GM12878 (cell line): Measurements from ENCODE around the gene ULK4. TPM values are rescaled to one million over a fixed set of nuclear protein-coding genes. Genes with fewer than 3 reads are reported as not detected.

Experiments
- ATAC-seq: fragments of 200-7000 bp; cut with Tn5 transposase; 3 replicates; pipeline ENCODE4 v1.9.1; 2020; ENCODE audit warnings: mild to moderate bottlenecking, moderate library complexity
- BruUV-seq: library from RNA; stranded (reverse); fragments of 400-500 nt; replicated peaks from 2 replicates; lab custom pipeline; 2021; lab: Mats Ljungman, UMichigan
- CTCF ChIA-PET: fragments of 300-600 bp; sonication (Branson Sonifier 250); formaldehyde crosslinking; extraction: SDS; loops from one replicate; lab custom pipeline; 2021; ENCODE audit warnings: inconsistent platforms; lab: Yijun Ruan, JAX
- POLR2A ChIA-PET: fragments of 350-600 bp; formaldehyde crosslinking; extraction: SDS; loops from one replicate; lab custom pipeline; 2021; ENCODE audit warnings: inconsistent platforms; lab: Charles Lee
- RAD21 ChIA-PET: fragments of 300-600 bp; sonication (Branson Sonifier 250); formaldehyde crosslinking; loops from one replicate; lab custom pipeline; 2023; ENCODE audit warnings: antibody characterized with exemption; ENCODE audit not compliant: unreplicated experiment; lab: Charles Lee
- SMC1A ChIA-PET: fragments of 300-600 bp; sonication (Branson Sonifier 250); formaldehyde crosslinking; loops from one replicate; lab custom pipeline; 2023; ENCODE audit not compliant: unreplicated experiment, uncharacterized antibody; lab: Charles Lee
- DNase-seq: peaks from one replicate; pipeline ENCODE4 v3.0.0-alpha.2; 2011; ENCODE audit warnings: low read depth, low spot score
- FAIRE-seq: peaks from 3 replicates; lab custom pipeline; 2011; peaks lifted over from hg19 to GRCh38; lab: Jason Lieb, UNC
- H2AFZ ChIP-seq: 2 replicates; pipeline ENCODE4 v1.6.0; 2011; ENCODE audit warnings: low read depth, low read length, control low read depth; ENCODE audit not compliant: control insufficient read depth
- H3K27ac ChIP-seq: 2 replicates; pipeline ENCODE4 v1.5.1; 2011; ENCODE audit warnings: control low read depth; ENCODE audit not compliant: control insufficient read depth, insufficient read depth
- H3K27me3 ChIP-seq, 2 experiments: replicated peaks in 1 of 2; 2 replicates each; pipeline versions ENCODE4 v1.6.0 to v1.6.1; 2011; ENCODE audit warnings: low read length in 1 of 2; ENCODE audit not compliant: control insufficient read depth in 2 of 2, insufficient read depth in 2 of 2
- H3K36me3 ChIP-seq, 2 experiments: 2 replicates each; pipeline ENCODE4 v1.5.1; 2011; ENCODE audit warnings: low read length in 1 of 2; ENCODE audit not compliant: control insufficient read depth in 2 of 2, insufficient read depth in 2 of 2
- H3K4me1 ChIP-seq: 2 replicates; pipeline ENCODE4 v1.6.1; 2011; ENCODE audit warnings: mild to moderate bottlenecking, low read length, moderate library complexity, mixed read lengths; ENCODE audit not compliant: control insufficient read depth, insufficient read depth
- H3K4me2 ChIP-seq: 2 replicates; pipeline ENCODE4 v1.6.0; 2011; ENCODE audit warnings: control low read depth; ENCODE audit not compliant: control insufficient read depth, insufficient read depth
- H3K4me3 ChIP-seq: fragments of 200-600 bp; sonication (generic); 2 replicates; pipeline ENCODE4 v1.5.1; 2016
- H3K79me2 ChIP-seq: 2 replicates; pipeline ENCODE4 v1.6.0; 2011; ENCODE audit warnings: low read length; ENCODE audit not compliant: control insufficient read depth, insufficient read depth
- H3K9ac ChIP-seq: 2 replicates; pipeline ENCODE4 v1.8.0; 2011; ENCODE audit warnings: low read length, control low read depth, mixed read lengths; ENCODE audit not compliant: control insufficient read depth, insufficient read depth
- H3K9me3 ChIP-seq: replicated peaks from 3 replicates; pipeline ENCODE4 v1.5.1; 2011; ENCODE audit warnings: mild to moderate bottlenecking, low read length; ENCODE audit not compliant: control insufficient read depth, insufficient read depth
- H4K20me1 ChIP-seq: 2 replicates; pipeline ENCODE4 v1.6.0; 2011; ENCODE audit not compliant: control insufficient read depth, insufficient read depth
- CREB1 ChIP-seq: IDR thresholded peaks from 2 replicates; pipeline ENCODE4 v1.6.1; 2012; ENCODE audit warnings: low read depth, mild to moderate bottlenecking, inconsistent platforms
- FOXK2 ChIP-seq: fragments of 450-650 bp; IDR thresholded peaks from 2 replicates; pipeline ENCODE4 v1.6.1; 2017; ENCODE audit warnings: mild to moderate bottlenecking, moderate library complexity
- NFXL1 ChIP-seq: fragments of 450-650 bp; IDR thresholded peaks from 2 replicates; pipeline ENCODE4 v1.6.1; 2017; ENCODE audit warnings: antibody characterized with exemption, mild to moderate bottlenecking, borderline replicate concordance
- RBBP5 ChIP-seq: fragments of 200-600 bp; sonication (generic); conservative IDR thresholded peaks from 2 replicates; pipeline ENCODE4 v1.6.1; 2016
- RELA ChIP-seq: fragments of 450-650 bp; IDR thresholded peaks from 2 replicates; pipeline ENCODE4 v1.8.0; 2014; ENCODE audit warnings: borderline replicate concordance; ENCODE audit not compliant: partially characterized antibody
- SIN3A ChIP-seq: IDR thresholded peaks from 2 replicates; pipeline ENCODE4 v1.6.1; 2012; ENCODE audit warnings: low read depth, low read length, improper control_type of control experiment
- SUPT20H ChIP-seq: IDR thresholded peaks from 2 replicates; pipeline ENCODE4 v1.6.1; 2011; ENCODE audit warnings: low read depth, mild to moderate bottlenecking, low read length, moderate library complexity, borderline replicate concordance; ENCODE audit not compliant: control insufficient read depth
- SUZ12 ChIP-seq: fragments of 200-600 bp; sonication (generic); IDR thresholded peaks from one replicate; pipeline ENCODE4 v1.6.1; 2018; ENCODE audit warnings: antibody characterized with exemption, mild to moderate bottlenecking; ENCODE audit not compliant: unreplicated experiment
- TARDBP ChIP-seq: IDR thresholded peaks from 2 replicates; pipeline ENCODE4 v1.6.1; 2016; ENCODE audit warnings: borderline replicate concordance
- ZBED1 ChIP-seq: IDR thresholded peaks from 2 replicates; pipeline ENCODE4 v1.6.1; 2016; ENCODE audit warnings: borderline replicate concordance
- ZNF622 ChIP-seq: fragments of 450-650 bp; IDR thresholded peaks from 2 replicates; pipeline ENCODE4 v1.6.1; 2017; ENCODE audit warnings: mild to moderate bottlenecking, inconsistent platforms
- WGBS: methylation state at CpG from one replicate; pipeline ENCODE4 v1.1.6; 2016; ENCODE audit warnings: low lambda C conversion rate; ENCODE audit not compliant: insufficient replicate concordance, insufficient coverage; ENCODE audit errors: missing lambda C conversion rate; 5-methylcytosine and 5-hydroxymethylcytosine counted together
- in situ Hi-C: fragments of 300-500 bp; cut with MboI; formaldehyde crosslinking; loops from 9 replicates; pipeline ENCODE4 v1.14.3; 2018; ENCODE audit warnings: mixed read lengths
- intact Hi-C: fragments of 100-400 bp; cut with micrococcal nuclease; formaldehyde crosslinking; loops from one replicate; pipeline ENCODE4 v1.14.2; 2022; ENCODE audit not compliant: unreplicated experiment
- polyA plus RNA-seq, 11 experiments: library from polyadenylated mRNA; depleted of rRNA in 4 of 11; unstranded in 6 of 11; stranded (reverse) in 5 of 11; fragments of >200 nt; fragmentation: Nextera tagmentation in 4 of 11; fragmentation: Illumina TruSeq in 1 of 11; extraction: Ambion mirVana in 4 of 11; extraction: Trizol in 1 of 11; gene quantifications; 1 replicate in 1 of 11; 2 replicates in 10 of 11; pipeline versions ENCODE4 v1.2.1 to v1.2.3, GENCODE V29; 2011 to 2016; ENCODE audit warnings: inconsistent platforms in 2 of 11, missing spikeins in 2 of 11, low read depth in 1 of 11
- total RNA-seq, 4 experiments: library from RNA; depleted of rRNA in 3 of 4; stranded (reverse); fragments of >200 nt in 3 of 4; fragmentation: Illumina TruSeq in 1 of 4; extraction: Trizol in 1 of 4; gene quantifications; 2 replicates each; pipeline versions ENCODE4 v1.2.1 to v1.2.3, GENCODE V29; 2013 to 2021

ULK4 gene
- total and polyA plus RNA-seq, 10 of the 15 experiments (the other 5 are each of a cell fraction or from before 2014, with no cell fraction given) = 3.5 to 7.6 (median 6.3) TPM

DNA sequence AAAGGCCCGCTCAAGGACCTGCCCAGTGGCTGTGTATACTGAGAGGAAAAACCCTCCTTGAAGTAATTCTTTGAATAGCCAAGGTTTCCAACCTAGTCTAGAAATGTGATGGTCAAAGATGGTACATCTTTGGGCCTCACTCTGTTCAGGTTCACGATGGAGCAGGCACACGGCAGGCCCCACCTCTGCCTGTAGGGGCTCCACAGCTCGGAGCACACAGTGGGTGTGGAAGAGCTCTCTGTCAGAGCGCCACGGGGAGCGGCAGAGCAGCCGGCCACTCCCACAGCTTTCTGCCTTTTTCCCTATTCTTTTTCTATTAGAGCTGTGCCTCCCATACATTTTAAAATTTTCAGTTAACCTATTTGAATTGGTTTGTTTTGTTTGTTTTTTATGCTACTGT is 673.1 kb downstream of the ULK4 start:
- intact Hi-C loops (no loop called here), in situ Hi-C loops (no loop called here)
- Histone ChIP-seq H3K4me2 (no peak overlapping the region), H3K4me3 (no peak overlapping the region), H2AFZ (no peak overlapping the region), H3K36me3 (no peaks in the 10 kb centered on the region), H3K27ac (no peak overlapping the region), H3K27me3 (no peaks in the 10 kb centered on the region), H4K20me1 (no peaks in the 10 kb centered on the region), H3K9me3 (no peaks in the 10 kb centered on the region), H3K4me1 (no peaks in the 10 kb centered on the region), H3K79me2 (no peaks in the 10 kb centered on the region), H3K9ac (no peak overlapping the region)
- ChIA-PET CTCF (no interaction called here), RAD21 (no interaction called here), POLR2A (no interaction called here), SMC1A (interaction anchor here (0.6 kb wide), 1 partner anchor 498 kb away, joined by 4 read pairs; no protein-coding TSS in a partner anchor)
- ATAC-seq (no peak), DNase-seq (no peak), FAIRE-seq (no peak)
- no TSS peak for BruUV-seq
- TF ChIP-seq TARDBP (no peak), FOXK2 (no peak), SIN3A (no peak), ZNF622 (no peak), RBBP5 (no peak), ZBED1 (no peak), SUPT20H (no peak), RELA (no peak), CREB1 (no peak), NFXL1 (no peak), SUZ12 (no peak)
- WGBS = 56% methylated on average over 8 of the region's 8 CpGs
